ENCODE data around the gene PPP2R3A.

The PPP2R3A gene

GRCh38 chr3:136008732-136009470 lies 43.4 kb downstream of the PPP2R3A start:
- H3K4me3 ChIP-seq (ENCODE audit: control insufficient read depth, low read depth, low read length), result no peak overlapping the region
- no peak for TF ChIP-seq CTCF (IDR thresholded peaks at IDR 0.05; ENCODE audit: control insufficient read depth, insufficient read depth, low read depth, low read length, missing control alignments)
- no peak for DNase-seq (ENCODE audit: low read depth)

- TF ChIP-seq CTCF (IDR thresholded peaks at IDR 0.05; ENCODE audit: control insufficient read depth, insufficient read depth, low read depth, low read length, missing control alignments), result no peak
- DNase-seq (ENCODE audit: low read depth), result no peak
- no peak overlapping the region for H3K4me3 ChIP-seq (ENCODE audit: control insufficient read depth, low read depth, low read length)
These were observed 53.3 kb downstream of the PPP2R3A start for GRCh38 chr3:136018876-136019275.

- no peak for DNase-seq (ENCODE audit: low read depth)
- H3K4me3 ChIP-seq (ENCODE audit: control insufficient read depth, low read depth, low read length), result no peak overlapping the region
- TF ChIP-seq CTCF (IDR thresholded peaks at IDR 0.05; ENCODE audit: control insufficient read depth, insufficient read depth, low read depth, low read length, missing control alignments), result no peak
These were observed 56.3 kb downstream of the PPP2R3A start for GRCh38 chr3:136021803-136022202.

- H3K4me3 ChIP-seq (ENCODE audit: control insufficient read depth, low read depth, low read length), result no peak overlapping the region
- no peak for DNase-seq (ENCODE audit: low read depth)
- TF ChIP-seq CTCF (IDR thresholded peaks at IDR 0.05; ENCODE audit: control insufficient read depth, insufficient read depth, low read depth, low read length, missing control alignments), result no peak
These were observed 57.2 kb downstream of the PPP2R3A start for GRCh38 chr3:136022529-136023263.

GRCh38 chr3:136023264-136023978 lies 57.9 kb downstream of the PPP2R3A start:
- TF ChIP-seq CTCF (IDR thresholded peaks at IDR 0.05; ENCODE audit: control insufficient read depth, insufficient read depth, low read depth, low read length, missing control alignments), result no peak
- no peak for DNase-seq (ENCODE audit: low read depth)
- no peak overlapping the region for H3K4me3 ChIP-seq (ENCODE audit: control insufficient read depth, low read depth, low read length)

GRCh38 chr3:136036306-136036705 lies 70.8 kb downstream of the PPP2R3A start:
- DNase-seq (ENCODE audit: low read depth), result no peak
- no peak for TF ChIP-seq CTCF (IDR thresholded peaks at IDR 0.05; ENCODE audit: control insufficient read depth, insufficient read depth, low read depth, low read length, missing control alignments)
- no peak overlapping the region for H3K4me3 ChIP-seq (ENCODE audit: control insufficient read depth, low read depth, low read length)

Data from AG09309 (cell line).